ENCODE measurements around the gene TSPO2. TPM values are rescaled to one million over a fixed set of nuclear protein-coding genes. Genes with fewer than 3 reads are reported as not detected.
A peak's percentile ranks its signal among the peaks of the same experiment; 100 is the strongest.

Gene TSPO2
- polyA plus RNA-seq, 3 donors, result not detected

- Histone ChIP-seq H2AFZ (ENCODE audit: insufficient read depth, low read depth, low read length, poor library complexity, severe bottlenecking) (no peak overlapping the region), H3K27me3 (ENCODE audit: control insufficient read depth in 2 of 2, insufficient read depth in 2 of 2, low read length in 2 of 2) (no peaks in the 10 kb centered on the region), H3K4me3 (replicated peaks in 1 of 3; ENCODE audit: low read depth in 2 of 3, low read length in 3 of 3) (no peak overlapping the region), H3K4me2 (replicated peaks; ENCODE audit: extremely low read depth, low read length, poor library complexity, severe bottlenecking) (no peak overlapping the region), H3K79me2 (ENCODE audit: insufficient read depth, low read length) (no peaks in the 10 kb centered on the region), H3K36me3 (replicated peaks in 1 of 2; ENCODE audit: control insufficient read depth in 1 of 2, insufficient read depth in 2 of 2, low read length in 2 of 2) (peaks cover 10 to 30% of the 10 kb centered on the region in 2 donors), H3K9ac (ENCODE audit: insufficient read depth, low read length, poor library complexity, severe bottlenecking) (no peak overlapping the region), H3K27ac (ENCODE audit: low read depth in 1 of 2, low read length in 2 of 2) (no peak overlapping the region), H3K9me3 (replicated peaks in 1 of 2; ENCODE audit: control insufficient read depth in 1 of 2, insufficient read depth in 1 of 2, low read length in 2 of 2) (no peaks in the 10 kb centered on the region), H3K4me1 (ENCODE audit: control insufficient read depth in 1 of 2, insufficient read depth in 2 of 2, low read length in 2 of 2) (no peaks in the 10 kb centered on the region), H4K20me1 (ENCODE audit: insufficient read depth, low read length) (no peaks in the 10 kb centered on the region)
- Mint-ChIP-seq H3K4me1 (no peaks in the 10 kb centered on the region), H3K4me3 (no peak overlapping the region), H3K27ac (peak overlapping the region in 2 of 7 donors; percentile 31 to 55), H3K36me3 (peaks cover 41 to 43% of the 10 kb centered on the region in 2 donors), H3K27me3 (ENCODE audit: low read depth in 3 of 3) (no peaks in the 10 kb centered on the region), H3K9me3 (no peaks in the 10 kb centered on the region)
- no peak for DNase-seq
- TF ChIP-seq CTCF (IDR thresholded peaks at IDR 0.05), result no peak
- no CpG with 5 or more reads among the region's 2 CpGs for WGBS (ENCODE audit: insufficient coverage)
- intact Hi-C loops (cut with micrococcal nuclease), result no loop called here
Measured at GRCh38 chr6:41058783-41059181, 16.5 kb downstream of the TSPO2 start.

- no CpG with 5 or more reads among the region's 1 CpG for WGBS (ENCODE audit: insufficient coverage)
- no peak for DNase-seq
- Histone ChIP-seq H3K27ac (ENCODE audit: low read depth in 1 of 2, low read length in 2 of 2) (no peak overlapping the region), H3K79me2 (ENCODE audit: insufficient read depth, low read length) (no peaks in the 10 kb centered on the region), H3K4me3 (replicated peaks in 1 of 3; ENCODE audit: low read depth in 2 of 3, low read length in 3 of 3) (no peak overlapping the region), H3K9me3 (replicated peaks in 1 of 2; ENCODE audit: control insufficient read depth in 1 of 2, insufficient read depth in 1 of 2, low read length in 2 of 2) (no peaks in the 10 kb centered on the region), H2AFZ (ENCODE audit: insufficient read depth, low read depth, low read length, poor library complexity, severe bottlenecking) (no peak overlapping the region), H3K9ac (ENCODE audit: insufficient read depth, low read length, poor library complexity, severe bottlenecking) (no peak overlapping the region), H3K27me3 (ENCODE audit: control insufficient read depth in 2 of 2, insufficient read depth in 2 of 2, low read length in 2 of 2) (no peaks in the 10 kb centered on the region), H4K20me1 (ENCODE audit: insufficient read depth, low read length) (no peaks in the 10 kb centered on the region), H3K4me1 (ENCODE audit: control insufficient read depth in 1 of 2, insufficient read depth in 2 of 2, low read length in 2 of 2) (no peaks in the 10 kb centered on the region), H3K36me3 (replicated peaks in 1 of 2; ENCODE audit: control insufficient read depth in 1 of 2, insufficient read depth in 2 of 2, low read length in 2 of 2) (peaks cover 17 to 38% of the 10 kb centered on the region in 2 donors), H3K4me2 (replicated peaks; ENCODE audit: extremely low read depth, low read length, poor library complexity, severe bottlenecking) (no peak overlapping the region)
- no peak overlapping the region for H3K4me3 Mint-ChIP-seq
- no peaks in the 10 kb centered on the region for H3K4me1 Mint-ChIP-seq
- TF ChIP-seq CTCF (IDR thresholded peaks at IDR 0.05), result no peak
- H3K36me3 Mint-ChIP-seq, result peaks cover 46 to 48% of the 10 kb centered on the region in 2 donors
- no peaks in the 10 kb centered on the region for H3K27me3 Mint-ChIP-seq (ENCODE audit: low read depth in 3 of 3)
- intact Hi-C loops (cut with micrococcal nuclease), result no loop called here
- no peaks in the 10 kb centered on the region for H3K9me3 Mint-ChIP-seq
- H3K27ac Mint-ChIP-seq, result peak overlapping the region in 1 of 7 donors; percentile 8
Measured at GRCh38 chr6:41059556-41059955, 17.3 kb downstream of the TSPO2 start.
